Chondrocyte (in vitro differentiated cells): ENCODE data around the gene HELZ2. TPM values are rescaled to one million over a fixed set of nuclear protein-coding genes. Genes with fewer than 3 reads are reported as not detected.

Source experiments
- DNase-seq: peaks from one replicate; pipeline ENCODE4 v3.0.0; 2021; ENCODE audit warnings: mixed read lengths, low spot score
- H3K27ac Mint-ChIP-seq: one replicate; pipeline ENCODE4 v1.8.0; 2021; ENCODE audit warnings: mild to moderate bottlenecking, moderate library complexity, mixed read lengths; ENCODE audit not compliant: unreplicated experiment
- H3K27me3 Mint-ChIP-seq: 2 replicates; pipeline ENCODE4 v1.8.0; 2021; ENCODE audit warnings: low read depth, mixed read lengths
- H3K36me3 Mint-ChIP-seq: 2 replicates; pipeline ENCODE4 v1.8.0; 2021; ENCODE audit warnings: low read depth, mixed read lengths
- H3K4me1 Mint-ChIP-seq: 2 replicates; pipeline ENCODE4 v1.8.0; 2021; ENCODE audit warnings: low read depth, mild to moderate bottlenecking, mixed read lengths
- H3K4me3 Mint-ChIP-seq: one replicate; pipeline ENCODE4 v1.8.0; 2021; ENCODE audit warnings: mild to moderate bottlenecking, moderate library complexity, mixed read lengths; ENCODE audit not compliant: unreplicated experiment
- H3K9me3 Mint-ChIP-seq: 2 replicates; pipeline ENCODE4 v1.8.0; 2021; ENCODE audit warnings: low read depth, mixed read lengths
- total RNA-seq: library from RNA; stranded (reverse); gene quantifications from 3 replicates; pipeline ENCODE4 v1.2.1, GENCODE V29; 2021
- TF ChIP-seq, protein P1 (sequence below): fragments of 200-600 bp; sonication (generic); IDR thresholded peaks from 2 replicates; pipeline ENCODE4 v1.5.0; 2021; ENCODE audit warnings: antibody characterized with exemption, mild to moderate bottlenecking, moderate library complexity

Gene HELZ2
- total RNA-seq, 1 donor from 2014 or later, result 14.9 TPM

DNA sequence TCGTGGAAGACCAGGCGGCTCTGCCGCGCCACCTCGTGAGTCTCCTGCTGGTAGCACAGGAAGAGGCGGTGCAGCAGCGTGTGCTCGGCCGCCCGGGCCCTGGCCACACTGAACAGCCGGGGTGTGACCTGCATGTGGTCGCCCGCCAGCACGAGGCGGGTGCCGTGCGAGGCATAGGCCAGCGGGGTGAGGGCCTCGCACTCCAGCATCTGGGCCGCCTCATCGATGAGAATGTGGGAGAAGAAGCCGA lies 7.0 kb downstream of the HELZ2 start:
- H3K27ac Mint-ChIP-seq, result no peak overlapping the region
- DNase-seq, result no peak
- no peak overlapping the region for H3K4me3 Mint-ChIP-seq
- H3K9me3 Mint-ChIP-seq, result no peaks in the 10 kb centered on the region
- TF ChIP-seq, protein P1, sequence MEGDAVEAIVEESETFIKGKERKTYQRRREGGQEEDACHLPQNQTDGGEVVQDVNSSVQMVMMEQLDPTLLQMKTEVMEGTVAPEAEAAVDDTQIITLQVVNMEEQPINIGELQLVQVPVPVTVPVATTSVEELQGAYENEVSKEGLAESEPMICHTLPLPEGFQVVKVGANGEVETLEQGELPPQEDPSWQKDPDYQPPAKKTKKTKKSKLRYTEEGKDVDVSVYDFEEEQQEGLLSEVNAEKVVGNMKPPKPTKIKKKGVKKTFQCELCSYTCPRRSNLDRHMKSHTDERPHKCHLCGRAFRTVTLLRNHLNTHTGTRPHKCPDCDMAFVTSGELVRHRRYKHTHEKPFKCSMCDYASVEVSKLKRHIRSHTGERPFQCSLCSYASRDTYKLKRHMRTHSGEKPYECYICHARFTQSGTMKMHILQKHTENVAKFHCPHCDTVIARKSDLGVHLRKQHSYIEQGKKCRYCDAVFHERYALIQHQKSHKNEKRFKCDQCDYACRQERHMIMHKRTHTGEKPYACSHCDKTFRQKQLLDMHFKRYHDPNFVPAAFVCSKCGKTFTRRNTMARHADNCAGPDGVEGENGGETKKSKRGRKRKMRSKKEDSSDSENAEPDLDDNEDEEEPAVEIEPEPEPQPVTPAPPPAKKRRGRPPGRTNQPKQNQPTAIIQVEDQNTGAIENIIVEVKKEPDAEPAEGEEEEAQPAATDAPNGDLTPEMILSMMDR, result no peak
- H3K4me1 Mint-ChIP-seq, result no peaks in the 10 kb centered on the region
- H3K36me3 Mint-ChIP-seq, result no peaks in the 10 kb centered on the region
- H3K27me3 Mint-ChIP-seq, result no peaks in the 10 kb centered on the region

DNA sequence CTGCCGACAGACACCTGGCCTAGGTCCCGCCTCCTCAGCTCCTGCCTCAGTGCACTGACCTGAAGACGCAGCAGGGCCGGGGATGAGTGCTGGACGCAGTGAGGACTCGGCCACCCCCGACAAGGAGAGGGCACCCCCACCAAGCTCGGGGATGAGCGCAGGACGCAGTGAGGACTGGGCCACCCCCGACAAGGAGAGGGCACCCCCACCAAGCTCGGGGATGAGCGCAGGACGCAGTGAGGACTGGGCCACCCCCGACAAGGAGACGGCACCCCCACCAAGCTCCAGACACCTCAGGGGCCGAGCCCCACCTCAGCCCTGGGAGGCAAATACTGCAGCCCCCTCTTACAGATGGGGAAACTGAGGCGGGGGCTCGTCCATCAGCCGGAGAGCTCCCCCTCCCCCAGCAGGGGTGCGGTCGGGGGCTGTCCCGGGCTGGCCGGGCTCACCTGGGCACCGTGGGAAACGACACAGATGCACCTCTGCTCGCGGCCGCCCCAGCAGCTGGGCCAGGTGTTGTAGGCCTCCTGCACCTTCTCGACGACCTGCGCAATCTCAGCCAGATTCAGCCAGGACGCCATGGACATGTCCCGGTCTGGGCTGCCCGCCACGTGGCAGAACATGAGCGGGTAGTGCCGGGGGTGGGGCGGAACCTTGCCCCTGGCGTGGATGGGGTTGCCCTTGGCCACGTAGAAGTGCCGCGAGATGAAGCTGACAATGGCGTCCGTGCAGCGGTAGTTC lies 7.5 kb downstream of the HELZ2 start:
- no peak overlapping the region for H3K27ac Mint-ChIP-seq
- no peaks in the 10 kb centered on the region for H3K9me3 Mint-ChIP-seq
- TF ChIP-seq, protein P1, result no peak

DNA sequence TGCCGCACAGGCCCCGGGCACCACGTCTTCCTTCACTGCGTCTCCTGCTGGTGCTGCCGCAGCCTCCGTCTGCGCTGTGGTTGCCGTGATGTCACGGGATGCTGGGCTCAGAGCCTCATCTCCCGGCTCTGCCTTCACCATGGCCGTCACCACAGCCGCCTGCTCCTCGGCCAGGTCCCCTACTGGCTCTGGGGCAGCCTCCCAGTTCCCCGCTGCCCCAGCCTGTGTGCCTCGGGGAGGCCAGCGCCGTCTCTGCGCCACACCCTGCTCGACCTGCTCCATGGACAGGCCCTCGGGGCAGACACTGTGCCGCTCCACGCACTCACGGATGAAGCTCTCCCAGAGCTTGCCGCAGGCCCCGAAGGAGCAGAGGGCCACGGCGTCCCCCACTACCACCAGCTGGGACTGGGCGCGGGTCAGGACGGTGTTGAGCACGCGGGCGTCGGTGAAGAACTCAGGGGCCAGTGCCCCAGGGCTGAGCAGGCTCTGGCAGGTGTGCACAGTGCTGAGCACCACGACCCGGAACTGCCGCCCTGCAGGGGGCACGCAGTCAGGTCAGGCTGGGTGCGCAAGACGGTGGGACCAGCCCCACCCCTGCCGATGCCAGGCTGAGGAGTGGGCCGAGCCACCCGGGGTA lies 8.2 kb downstream of the HELZ2 start:
- TF ChIP-seq, protein P1, result no peak
- Mint-ChIP-seq H3K36me3 (no peaks in the 10 kb centered on the region), H3K9me3 (no peaks in the 10 kb centered on the region), H3K27me3 (no peaks in the 10 kb centered on the region), H3K4me1 (no peaks in the 10 kb centered on the region), H3K27ac (no peak overlapping the region), H3K4me3 (no peak overlapping the region)
- no peak for DNase-seq

More for the DNA sequence above, 7.5 kb downstream of the HELZ2 start:
- H3K4me3 Mint-ChIP-seq, result no peak overlapping the region
- H3K4me1 Mint-ChIP-seq, result no peaks in the 10 kb centered on the region
- H3K27me3 Mint-ChIP-seq, result no peaks in the 10 kb centered on the region
- H3K36me3 Mint-ChIP-seq, result no peaks in the 10 kb centered on the region
- no peak for DNase-seq

DNA sequence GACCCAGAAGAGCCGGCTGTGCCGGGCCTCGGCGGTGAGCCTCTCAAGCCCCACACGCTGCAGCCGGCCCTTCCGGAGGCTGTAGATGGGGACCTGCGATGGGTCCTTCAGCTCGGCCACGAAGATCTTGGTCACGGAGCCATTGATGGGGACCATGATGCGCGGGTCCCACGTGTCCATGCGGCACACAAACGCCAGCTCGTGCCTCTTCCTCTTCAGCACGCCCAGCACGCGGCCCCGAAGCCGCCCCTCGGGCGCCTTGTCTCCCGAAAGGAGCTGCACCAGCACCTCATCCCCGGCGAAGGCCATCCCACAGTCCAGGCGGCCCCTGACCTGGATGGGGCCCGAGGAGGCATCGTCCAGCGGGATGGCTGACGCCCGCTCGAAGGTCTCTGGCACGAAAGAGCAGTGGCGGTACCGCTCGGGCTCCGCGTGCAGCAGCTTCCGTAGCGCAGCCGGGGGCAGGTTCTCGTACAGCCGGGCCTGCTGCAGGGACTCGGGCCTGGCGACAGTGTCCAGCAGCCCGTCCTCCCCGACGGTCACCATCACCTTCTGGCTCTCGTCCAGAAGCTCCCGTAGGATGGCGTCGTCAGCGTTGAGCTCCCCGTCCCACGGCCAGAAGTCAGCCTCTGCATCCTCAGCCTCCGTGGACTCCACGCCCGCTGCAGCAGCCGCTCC lies 8.9 kb downstream of the HELZ2 start:
- Mint-ChIP-seq H3K4me1 (no peaks in the 10 kb centered on the region), H3K27me3 (no peaks in the 10 kb centered on the region), H3K36me3 (peaks cover 3% of the 10 kb centered on the region), H3K27ac (no peak overlapping the region), H3K9me3 (no peaks in the 10 kb centered on the region), H3K4me3 (no peak overlapping the region)
- TF ChIP-seq, protein P1, result no peak
- DNase-seq, result no peak

DNA sequence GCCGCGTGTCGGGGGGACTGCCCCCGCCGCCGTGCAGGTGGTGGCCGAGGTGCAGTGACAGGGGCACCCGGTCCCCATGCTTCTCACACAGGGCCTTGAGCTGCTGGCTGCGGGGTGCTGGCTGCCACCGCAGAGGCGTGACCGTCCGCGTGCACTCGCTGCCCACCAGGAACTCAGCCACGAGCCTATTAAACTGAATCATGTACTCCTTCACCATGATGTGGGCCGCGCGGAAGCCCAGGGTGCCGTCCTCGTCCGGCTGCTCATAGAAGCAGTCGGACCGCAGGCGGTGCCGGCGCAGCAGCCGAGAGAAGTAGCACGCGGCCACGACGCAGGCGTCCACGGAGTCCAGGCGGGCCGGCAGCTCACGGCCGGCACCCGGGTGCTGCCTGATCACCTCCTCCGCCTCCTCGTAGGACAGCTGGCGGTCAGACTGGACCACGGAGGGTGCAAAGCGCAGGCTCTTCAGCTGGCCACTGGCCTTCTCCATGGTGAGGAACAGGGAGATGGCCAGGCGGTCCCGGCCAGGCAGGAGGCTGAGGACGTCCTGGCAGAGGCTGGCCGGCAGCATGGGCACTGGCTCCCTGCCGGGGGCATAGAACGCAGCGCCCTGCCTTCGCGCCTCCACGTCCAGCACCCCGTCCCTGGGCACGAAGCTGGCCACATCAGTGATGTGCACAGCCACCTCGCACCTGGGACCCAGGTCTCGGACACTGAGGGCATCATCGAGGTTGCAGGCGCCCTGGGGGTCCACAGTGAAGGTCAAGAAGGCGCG lies 9.8 kb downstream of the HELZ2 start:
- Mint-ChIP-seq H3K27ac (no peak overlapping the region), H3K4me3 (no peak overlapping the region), H3K36me3 (peaks cover 3% of the 10 kb centered on the region), H3K9me3 (no peaks in the 10 kb centered on the region), H3K27me3 (no peaks in the 10 kb centered on the region), H3K4me1 (no peaks in the 10 kb centered on the region)
- DNase-seq, result no peak
- TF ChIP-seq, protein P1, result no peak
